HG03159 (cell line): ENCODE measurements around the gene TMEM258.

ENCODE experiments used
- ATAC-seq: cut with Tn5 transposase; IDR thresholded peaks from one replicate; pipeline ENCODE4 v1.9.1; 2021; ENCODE audit warnings: mild to moderate bottlenecking, moderate library complexity; ENCODE audit not compliant: unreplicated experiment

The TMEM258 gene

DNA sequence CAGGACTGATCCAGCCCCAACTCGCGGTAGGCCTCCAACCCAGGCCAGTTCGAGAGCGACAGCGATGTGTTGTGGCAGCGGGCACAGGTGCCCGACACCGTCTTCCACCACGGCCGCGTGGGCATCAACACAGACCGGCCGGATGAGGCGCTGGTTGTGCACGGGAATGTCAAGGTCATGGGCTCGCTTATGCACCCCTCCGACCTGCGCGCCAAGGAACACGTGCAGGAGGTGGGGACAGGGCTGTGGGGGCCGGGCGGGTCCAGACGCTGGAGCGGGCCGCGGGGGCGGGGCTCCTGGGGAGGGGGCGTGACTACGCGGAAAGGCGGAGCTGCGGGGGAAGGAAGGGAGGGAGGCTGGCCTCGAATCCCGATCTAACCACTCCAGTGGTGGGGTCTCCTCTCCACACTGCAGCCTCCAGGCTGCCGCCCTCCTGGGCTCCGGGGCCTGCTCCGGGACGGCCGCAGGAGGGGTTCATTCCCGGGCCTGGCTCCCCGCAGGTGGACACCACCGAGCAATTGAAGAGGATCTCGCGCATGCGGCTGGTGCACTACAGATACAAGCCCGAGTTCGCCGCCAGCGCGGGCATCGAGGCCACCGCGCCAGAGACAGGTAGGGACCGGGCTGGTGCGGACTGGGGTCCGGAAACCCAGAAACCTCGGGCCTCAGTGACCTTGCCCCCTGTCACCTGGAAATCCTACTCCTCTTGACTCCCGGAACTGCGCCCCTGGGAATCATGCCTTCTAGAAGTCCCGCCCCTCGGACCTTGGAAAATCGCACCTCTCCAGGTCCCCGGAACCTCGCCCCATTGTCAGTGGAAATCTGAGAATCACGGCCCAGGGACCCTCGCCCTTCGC is 14.9 kb downstream of the TMEM258 start:
- no peak for ATAC-seq

- ATAC-seq: no peak
Observed at GRCh38 chr11:61776561-61777075, 15.8 kb downstream of the TMEM258 start.

DNA sequence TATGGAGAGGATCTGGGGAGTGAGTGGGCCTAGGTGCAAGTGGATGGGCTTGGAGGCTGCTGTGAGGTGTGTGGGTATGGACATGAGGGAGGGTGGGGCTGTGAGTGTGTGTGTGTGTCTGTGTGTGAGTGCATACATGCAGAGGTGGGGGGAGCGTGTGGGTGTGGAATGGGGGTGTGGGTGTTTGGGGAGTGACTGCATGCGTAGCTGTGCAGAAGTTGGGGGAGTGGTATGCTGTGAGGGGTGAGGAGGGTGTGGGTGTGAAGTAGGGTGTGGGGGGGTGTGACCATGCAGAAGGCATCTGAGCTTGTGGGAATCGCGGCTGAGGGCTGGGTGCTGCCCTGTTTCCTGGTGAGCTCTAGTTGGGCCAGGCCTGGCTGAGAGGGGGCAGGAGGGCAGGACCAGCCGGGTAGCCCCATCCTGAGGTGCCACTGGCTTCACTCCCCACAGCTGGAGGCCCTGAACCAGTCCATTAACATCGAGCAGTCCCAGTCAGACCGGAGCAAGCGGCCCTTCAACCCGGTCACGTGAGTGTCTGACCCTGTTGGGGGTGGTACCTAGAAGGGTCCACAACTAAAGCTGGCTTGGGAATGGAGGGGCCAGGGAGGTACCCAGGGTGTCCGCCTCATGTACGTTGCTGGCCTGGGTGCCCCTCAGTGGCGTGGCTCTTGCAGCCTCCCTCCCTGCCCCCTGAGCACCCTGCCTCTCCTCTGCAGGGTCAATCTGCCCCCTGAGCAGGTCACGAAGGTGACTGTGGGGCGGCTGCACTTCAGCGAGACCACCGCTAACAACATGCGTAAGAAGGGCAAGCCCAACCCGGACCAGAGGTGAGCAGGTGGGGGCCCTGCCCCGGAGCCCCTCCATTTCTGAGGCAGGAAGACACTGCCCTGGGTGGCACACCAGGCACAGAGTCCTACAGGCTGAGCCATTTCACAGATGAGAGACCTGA is 16.5 kb downstream of the TMEM258 start:
- ATAC-seq: no peak

DNA sequence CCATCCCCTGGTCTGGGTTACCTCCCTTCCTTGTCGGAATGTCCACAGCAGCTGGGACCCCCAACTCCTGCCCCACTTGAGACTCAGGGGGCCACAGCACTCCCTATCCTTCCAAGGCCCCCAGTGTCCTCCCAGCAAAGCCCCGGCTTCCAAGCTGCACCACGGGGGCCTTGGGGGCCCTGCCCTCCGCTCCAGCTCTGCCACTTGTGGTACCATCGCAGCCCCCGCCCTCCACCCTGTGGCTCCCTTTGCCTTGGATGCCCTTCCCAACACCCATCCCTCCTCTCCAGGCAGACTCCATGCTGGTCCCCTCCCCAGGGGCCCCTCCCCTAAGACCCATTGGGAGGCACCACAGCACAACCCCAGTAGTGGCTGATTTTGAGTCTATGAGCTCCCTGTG is 17.3 kb downstream of the TMEM258 start:
- ATAC-seq: no peak

DNA sequence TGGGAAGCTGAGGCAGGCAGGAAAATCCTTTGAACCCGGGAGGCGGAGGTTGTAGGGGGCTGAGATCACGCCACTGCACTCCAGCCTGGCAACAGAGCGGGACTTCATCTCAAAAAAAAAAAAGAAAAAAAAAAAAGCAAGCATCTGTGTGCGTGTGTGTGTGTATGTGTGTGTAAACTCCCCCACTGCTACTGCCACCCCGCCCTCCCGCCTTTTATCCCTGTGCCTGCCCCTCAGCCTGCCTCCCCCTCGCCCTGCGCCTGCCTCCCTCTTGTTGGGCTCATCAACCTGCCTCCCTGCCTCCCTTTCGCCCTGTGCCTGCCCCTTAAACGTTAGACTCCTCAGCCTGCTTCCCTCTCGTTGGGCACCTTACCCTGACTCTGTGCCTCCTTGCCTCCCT is 18.0 kb downstream of the TMEM258 start:
- ATAC-seq: no peak

GRCh38 chr11:61773809-61774208 is 18.6 kb downstream of the TMEM258 start:
- ATAC-seq: no peak

DNA sequence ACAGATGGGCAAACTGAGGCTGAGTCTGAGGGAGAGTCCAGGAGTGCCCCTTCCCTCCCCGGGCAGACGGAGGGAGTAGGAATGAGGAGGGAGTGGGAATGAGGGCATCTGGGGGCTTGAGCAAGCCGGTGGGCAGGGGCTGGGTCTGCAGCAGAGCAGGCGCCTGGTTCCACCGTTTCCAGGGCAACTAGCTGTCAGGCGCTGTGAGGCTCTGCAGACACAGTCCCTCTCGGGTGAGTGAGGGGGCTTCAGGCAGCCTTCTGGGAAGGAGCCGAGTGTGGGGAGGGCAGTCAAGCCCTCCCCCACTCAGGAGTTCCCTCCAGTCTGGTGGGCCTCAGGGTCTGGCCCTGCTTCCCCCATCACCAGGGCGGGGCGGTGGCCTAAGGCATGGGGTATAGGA is 19.0 kb downstream of the TMEM258 start:
- no peak for ATAC-seq

GRCh38 chr11:61771985-61772455 is 20.4 kb downstream of the TMEM258 start:
- ATAC-seq: no peak

DNA sequence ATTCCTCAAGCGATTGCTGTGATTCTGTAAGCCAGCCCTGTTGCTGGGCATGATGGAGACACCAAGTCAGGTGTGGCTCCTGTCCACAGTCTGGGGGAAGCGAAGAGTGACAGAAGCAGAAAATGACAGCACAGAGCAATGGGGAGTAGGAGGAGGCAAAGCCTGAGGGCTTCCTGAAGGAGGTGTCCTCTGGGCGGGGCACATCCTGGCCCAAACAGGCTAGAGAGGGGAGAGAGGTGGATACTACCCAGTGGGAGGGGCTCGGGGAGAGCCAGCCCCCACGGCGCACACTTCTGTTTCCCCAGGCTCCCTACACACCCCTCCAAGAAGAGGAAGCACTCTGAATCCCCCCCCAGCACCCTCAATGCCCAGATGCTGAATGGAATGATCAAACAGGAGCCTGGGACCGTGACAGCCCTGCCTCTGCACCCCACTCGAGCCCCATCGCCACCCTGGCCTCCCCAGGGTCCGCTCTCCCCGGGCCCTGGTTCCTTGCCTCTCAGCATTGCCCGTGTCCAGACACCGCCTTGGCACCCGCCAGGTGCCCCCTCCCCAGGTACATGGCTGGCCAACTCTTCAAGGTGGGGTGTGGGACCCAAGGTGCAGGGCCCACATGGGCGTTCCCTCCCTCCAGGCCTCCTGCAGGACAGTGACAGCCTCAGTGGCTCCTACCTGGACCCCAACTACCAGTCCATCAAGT is 21.1 kb downstream of the TMEM258 start:
- ATAC-seq: no peak

DNA sequence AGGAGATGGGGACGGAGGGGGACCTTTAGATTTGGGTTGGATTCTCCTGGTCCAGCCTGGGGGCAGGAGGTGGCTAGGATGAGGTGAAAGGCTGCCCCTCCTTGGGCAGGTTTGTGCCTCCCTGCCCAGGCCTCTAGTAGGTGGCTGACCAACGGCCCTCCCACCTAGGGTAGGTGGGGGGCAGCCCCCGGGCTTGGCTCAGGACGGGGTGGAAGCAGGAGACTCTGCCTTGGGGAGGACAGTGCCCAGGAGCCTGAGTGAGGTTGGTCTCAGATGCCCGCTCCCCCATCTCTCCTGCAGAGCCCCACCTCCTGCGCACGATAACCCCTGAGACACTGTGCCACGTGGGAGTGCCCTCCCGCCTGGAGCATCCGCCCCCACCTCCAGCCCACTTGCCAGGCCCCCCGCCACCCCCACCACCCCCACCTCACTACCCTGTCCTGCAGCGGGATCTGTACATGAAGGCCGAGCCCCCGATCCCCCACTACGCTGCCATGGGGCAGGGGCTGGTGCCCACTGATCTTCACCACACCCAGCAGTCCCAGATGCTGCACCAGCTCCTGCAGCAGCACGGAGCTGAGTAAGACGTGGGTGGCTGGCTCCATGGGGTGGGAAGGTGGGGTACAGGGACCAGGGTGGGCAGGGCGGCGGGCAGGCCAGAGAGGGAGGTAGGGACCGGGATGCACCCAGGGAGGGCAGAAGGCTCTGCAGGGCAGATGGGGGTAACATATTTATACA is 22.3 kb downstream of the TMEM258 start:
- no peak for ATAC-seq

- no peak for ATAC-seq
Observed at GRCh38 chr11:61769169-61769920, 23.1 kb downstream of the TMEM258 start.

DNA sequence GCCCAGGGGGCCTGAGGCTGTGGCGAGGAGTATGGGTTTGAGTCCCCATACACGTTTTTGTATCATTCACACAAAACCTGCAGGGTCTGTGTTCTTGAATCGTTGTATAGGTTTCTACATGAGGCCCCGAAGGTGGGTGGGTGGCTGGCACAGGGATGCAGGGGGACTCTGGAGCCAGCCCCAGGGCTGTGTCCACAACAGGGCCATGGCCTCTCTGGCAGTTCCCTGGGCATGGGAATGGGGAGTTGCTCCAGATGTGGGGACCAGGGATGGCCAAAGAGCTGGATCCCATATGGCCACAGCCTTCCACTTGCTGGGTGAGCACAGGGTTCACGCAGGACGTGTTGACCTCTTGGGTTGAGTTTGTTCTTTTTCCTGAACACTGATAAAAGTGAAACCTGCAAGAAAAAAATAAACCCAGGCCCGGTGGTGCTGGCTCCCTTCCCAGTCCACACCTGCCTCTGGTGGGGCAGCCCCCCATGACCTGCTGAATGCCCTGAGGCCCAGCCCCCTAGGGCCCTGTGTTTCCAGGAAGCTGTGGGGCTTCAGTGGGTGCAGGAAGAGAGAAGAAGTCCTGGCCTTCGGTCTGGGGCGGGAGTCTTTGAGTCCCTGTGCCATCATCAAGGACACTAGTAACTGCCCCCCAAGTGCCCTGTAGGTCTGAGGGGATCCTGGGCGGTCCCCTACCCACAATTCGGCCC is 23.9 kb downstream of the TMEM258 start:
- ATAC-seq: no peak

GRCh38 chr11:61766353-61766841 is 26.0 kb downstream of the TMEM258 start:
- ATAC-seq: no peak

- no peak for ATAC-seq
Observed at GRCh38 chr11:61765550-61766253, 26.7 kb downstream of the TMEM258 start.

GRCh38 chr11:61764606-61765260 is 27.7 kb downstream of the TMEM258 start:
- no peak for ATAC-seq

DNA sequence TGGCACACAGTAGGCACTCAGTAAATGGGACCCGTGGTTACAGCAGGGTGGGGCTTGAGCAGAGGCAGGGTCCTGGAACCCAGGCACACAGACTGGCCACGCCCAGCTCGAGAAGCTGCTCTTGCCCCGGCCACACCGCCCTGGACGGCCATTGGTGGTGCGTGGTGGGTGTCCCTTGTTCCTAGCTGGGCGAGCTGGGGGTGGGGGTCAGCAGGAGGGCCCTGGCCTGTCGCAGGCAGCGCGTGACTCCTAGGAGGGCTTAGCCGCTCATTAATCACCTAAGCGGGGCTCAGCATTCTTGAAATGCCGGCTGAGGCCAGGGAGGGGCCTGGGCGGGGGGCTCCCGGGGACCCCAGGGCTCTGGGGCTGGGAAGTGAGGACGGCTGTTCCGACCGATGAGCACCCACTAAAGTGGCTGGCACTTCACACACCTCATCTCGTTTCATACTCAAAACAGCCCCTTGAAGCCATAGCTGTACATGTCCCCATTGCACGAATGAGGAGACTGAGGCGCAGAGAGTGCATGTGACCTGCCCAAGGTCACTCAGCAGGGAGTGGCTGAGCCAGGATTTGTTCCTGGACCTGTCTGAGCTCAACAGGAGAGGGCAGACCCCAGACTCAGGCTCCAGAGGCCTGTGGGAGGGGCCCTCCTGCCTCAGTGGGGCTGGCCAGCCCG is 28.3 kb downstream of the TMEM258 start:
- no peak for ATAC-seq

DNA sequence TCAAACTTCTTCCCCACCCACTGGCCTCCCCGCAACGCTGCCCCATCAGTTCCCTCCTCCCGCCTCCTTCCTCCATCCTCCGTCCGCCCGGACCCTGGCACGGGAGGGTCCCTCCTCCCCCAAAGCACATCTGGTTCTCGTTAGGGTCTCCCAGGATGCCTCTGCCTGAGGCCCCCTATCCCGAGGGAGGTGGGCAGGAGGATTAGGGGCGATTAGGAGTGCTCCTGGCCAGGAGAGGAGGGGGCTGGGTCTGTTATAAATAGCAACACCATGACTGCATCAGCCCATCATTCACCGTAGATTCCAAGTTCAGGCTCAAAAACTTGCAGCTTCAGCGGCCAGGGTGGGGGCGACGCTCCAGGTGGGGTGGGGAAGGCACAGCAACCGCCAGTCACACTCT is 29.6 kb downstream of the TMEM258 start:
- ATAC-seq: no peak
